HT1080 (cell line): ENCODE measurements around the gene NPTXR. TPM values are rescaled to one million over a fixed set of nuclear protein-coding genes. Genes with fewer than 3 reads are reported as not detected.

ENCODE experiments used
- DNase-seq: peaks from one replicate; pipeline ENCODE4 v3.0.0-alpha.2; 2015; ENCODE audit warnings: low read depth
- polyA plus RNA-seq, 2 experiments: library from polyadenylated mRNA; depleted of rRNA; stranded (reverse); fragments of >200 nt; gene quantifications; 2 replicates each; pipeline ENCODE4 v1.2.3, GENCODE V29; 2015
- total RNA-seq: library from RNA; depleted of rRNA; stranded (reverse); fragments of >200 nt; shearing (Covaris generic); gene quantifications from 2 replicates; pipeline ENCODE4 v1.2.3, GENCODE V29; 2014; rRNA removed

NPTXR gene
- 2.6 and 2.9 TPM in 2 replicates for total RNA-seq
- polyA plus RNA-seq (2015; cell fraction: cytosol; rRNA removed) = 7.7 and 8.3 TPM in 2 replicates
- polyA plus RNA-seq (2015; cell fraction: nucleus; rRNA removed) = 11.8 and 13.4 TPM in 2 replicates

- no peak for DNase-seq
Observed at GRCh38 chr22:38843657-38844314, at the start of gene NPTXR. NPTXR (minus strand) TSS chr22:38844028.

GRCh38 chr22:38891256-38891655 is 47.4 kb upstream of the NPTXR start:
- no peak for DNase-seq

DNA sequence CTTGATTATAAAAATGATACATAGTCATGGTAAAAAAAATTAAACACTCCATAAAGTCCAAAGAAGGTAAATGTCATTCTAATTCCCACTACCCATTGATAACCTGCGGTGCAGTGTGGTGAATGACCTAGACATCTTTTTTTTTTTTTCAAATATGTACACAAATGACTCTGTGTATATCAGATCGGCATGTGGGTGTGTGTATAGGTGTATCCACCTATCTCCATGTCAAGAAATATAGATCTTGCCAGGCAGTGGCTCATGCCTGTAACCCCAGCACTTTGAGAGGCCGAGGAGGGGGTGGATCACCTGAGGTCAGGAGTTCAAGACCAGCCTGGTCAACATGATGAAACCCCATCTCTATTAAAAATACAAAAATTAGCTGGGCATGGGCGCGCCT is 46.5 kb upstream of the NPTXR start:
- no peak for DNase-seq

DNA sequence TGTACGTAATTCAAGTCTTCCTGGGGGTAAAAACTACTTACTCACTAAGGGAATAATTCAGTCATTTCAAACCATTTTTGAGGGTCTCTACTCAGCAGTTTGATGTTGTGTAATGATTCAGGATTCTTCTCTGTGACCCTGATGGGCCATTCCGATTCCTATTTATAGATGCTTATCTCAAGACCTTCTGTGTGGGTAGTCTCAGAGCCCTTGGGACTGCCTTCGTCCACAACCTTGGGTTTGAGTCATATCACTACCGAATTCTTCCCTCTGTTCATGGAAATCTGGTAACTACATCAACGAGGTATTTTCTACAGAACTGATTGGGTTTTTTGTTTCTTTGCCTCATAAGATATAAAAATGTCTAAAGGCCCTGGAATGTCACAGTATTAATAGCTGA is 42.5 kb upstream of the NPTXR start:
- DNase-seq = no peak

GRCh38 chr22:38882972-38883622 is 39.3 kb upstream of the NPTXR start:
- no peak for DNase-seq

GRCh38 chr22:38881997-38882879 is 38.4 kb upstream of the NPTXR start:
- DNase-seq = no peak

GRCh38 chr22:38881464-38881871 is 37.6 kb upstream of the NPTXR start:
- DNase-seq = no peak

DNA sequence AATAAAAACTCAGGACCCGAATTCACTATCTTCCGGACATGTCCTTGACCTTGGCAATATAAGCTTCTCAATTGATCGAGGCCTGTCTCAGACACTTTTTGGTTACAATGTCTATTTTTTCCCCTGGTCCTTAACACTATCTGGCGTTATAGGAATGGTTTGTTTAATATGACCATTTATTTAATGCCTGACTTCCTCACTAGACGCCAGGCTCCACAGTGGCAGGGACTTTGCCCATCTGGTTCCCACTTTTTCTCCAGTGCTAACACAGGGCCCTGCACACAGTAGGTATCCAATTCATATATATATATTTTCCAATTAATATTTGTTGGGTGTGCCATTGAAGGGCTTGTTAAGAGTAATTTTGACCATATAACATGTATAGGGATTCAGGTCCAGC is 36.1 kb upstream of the NPTXR start:
- DNase-seq = no peak

DNA sequence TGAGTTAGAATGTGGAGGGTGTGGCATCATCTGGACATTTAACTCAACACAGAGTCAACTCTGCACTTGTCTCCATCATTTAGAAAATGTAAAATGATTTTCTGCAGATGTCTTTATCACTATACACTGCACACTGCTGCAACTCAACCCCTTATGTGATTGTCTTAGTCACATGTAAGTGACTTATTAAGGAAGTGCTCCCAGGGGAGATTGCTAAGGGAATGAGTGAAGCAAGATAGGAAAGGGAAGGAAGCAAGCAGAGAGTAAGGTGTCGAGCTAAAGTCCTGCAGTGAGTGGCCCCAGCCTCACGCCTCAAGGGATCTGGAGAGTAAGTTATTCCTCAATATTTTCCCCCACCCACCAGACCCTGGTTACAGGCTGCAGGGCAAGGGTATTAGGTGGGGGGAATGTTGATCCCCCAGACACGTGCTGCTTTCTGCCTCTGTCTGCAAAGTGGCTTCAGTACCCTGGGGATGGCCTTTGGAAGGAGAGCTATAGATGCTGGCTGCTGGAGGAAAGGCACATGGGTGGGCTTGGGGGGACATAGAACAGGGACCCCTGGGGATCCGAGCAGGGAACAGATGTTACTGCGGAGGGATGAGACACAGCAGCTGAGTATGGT is 35.4 kb upstream of the NPTXR start:
- no peak for DNase-seq

DNA sequence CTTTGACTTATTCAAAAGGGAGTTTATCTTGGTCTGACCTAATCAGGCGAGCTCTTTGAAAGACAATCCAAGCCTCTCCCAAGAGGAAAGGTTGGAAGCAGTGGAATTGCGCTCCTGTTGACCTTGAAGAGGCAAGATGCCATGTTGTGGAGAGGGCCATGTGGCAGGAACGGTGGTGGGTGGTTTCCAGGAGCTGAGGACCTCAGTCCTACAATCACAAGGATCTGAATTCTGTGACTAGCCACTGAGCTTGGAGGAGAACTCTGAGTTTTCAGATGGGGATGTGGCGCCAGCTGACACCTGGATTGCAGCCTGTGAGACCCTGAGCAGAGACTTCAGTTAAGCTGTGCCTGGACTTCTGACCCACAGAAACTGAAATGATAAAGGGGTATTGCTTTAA is 34.2 kb upstream of the NPTXR start:
- no peak for DNase-seq

GRCh38 chr22:38874529-38875222 is 30.8 kb upstream of the NPTXR start:
- DNase-seq = no peak

- DNase-seq = no peak
Observed at GRCh38 chr22:38873469-38874411, 29.9 kb upstream of the NPTXR start.

- no peak for DNase-seq
Observed at GRCh38 chr22:38872831-38873248, 29.0 kb upstream of the NPTXR start.

DNA sequence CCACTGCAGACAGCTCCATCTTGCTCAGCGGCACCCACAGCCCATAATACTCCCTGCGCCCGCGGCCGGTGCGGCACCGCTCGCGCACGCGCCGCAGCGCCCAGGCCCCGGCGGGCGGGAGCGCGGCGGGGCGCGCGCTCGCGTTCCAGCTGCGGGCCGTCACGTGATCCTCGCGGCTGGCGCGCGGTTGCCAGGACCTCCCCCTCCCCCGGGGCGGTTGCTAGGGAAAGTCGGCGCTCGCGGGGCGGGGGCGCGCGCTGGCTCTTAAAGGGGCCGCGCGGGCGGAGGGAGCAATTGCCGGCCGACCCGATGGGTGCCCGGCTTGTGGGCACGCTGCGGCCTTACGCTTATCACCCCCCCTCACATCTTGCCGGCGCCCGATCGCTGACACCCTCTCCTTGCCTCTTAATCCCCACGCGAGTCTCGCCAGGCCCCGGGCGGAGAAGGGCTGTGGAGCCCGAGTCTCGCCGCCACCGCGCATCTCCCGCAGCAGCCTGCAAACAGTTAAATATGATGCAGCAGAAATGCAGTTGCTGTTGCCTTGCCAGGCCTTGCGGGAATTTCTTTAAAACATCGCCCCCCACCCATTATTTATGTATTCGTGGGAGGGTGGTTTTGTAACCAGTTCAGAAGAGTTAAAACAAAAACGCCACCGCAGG is 28.5 kb upstream of the NPTXR start, which contains the start of gene CBX6:
CBX6 (minus strand) TSS at position 45 of the 659 bp plus-strand sequence; CDS start at position 19, 26 bp downstream.
- peak; percentile 79 for DNase-seq

DNA sequence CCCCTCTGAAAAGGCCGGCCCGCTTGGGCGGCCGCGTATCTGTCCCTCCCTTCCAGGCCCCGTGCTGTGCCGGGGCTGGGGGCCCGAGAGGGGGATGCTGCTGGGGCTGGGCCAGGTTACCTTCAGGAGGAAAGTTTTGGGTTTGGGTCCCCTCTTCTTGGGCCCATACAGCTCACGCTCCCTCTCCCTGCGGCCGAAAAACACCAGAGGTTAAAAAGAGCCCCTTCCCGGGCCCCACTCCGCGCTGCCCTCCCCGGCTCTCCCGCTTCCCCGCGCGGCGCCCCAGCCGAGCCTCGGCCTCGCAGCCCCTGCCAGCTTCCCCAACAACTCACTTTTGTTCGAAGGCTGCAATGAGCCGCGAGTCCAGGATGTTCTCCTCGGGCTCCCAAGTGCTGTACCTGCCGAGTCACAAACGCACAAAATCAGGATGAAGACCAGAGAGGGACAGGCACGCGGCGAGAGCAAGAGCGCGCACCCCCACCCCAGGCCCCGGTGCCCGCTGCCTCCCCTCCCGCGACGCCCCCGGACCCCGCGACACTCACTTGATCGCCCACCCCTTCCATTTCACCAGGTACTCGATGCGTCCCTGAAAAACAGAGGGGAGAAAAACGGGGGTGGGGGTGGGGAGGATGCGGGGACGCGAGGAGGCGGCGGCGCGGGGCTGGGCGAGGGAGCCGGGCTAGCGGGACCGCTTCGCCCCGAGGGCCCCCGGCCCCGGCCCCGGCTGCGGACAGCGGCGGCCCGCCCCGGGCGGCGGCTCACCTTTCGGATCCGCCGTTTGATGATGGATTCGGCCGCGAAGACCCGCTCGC is 27.7 kb upstream of the NPTXR start:
- no peak for DNase-seq

- no peak for DNase-seq
Observed at GRCh38 chr22:38870791-38871359, 27.0 kb upstream of the NPTXR start.

- peak; percentile 69 for DNase-seq
Observed at GRCh38 chr22:38870312-38870741, 26.5 kb upstream of the NPTXR start.

DNA sequence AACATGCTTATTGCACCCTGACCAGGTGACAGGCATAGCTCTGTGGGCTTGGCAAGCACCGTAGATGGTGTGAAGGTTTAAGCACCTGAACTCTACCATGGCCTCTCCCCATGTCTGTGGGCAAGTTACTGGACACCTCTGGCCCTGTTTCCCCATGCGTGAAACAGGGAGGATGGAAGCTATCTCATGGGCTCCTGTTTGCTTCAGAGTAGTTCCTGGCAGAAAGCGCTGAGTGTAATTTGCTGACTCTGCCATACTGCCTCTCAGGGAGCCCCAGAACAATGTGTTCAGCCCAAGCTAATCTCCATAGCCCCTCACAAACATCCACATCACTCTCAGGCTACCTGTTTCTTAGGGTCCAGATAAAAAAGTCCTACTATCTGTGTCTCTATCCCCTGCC is 25.8 kb upstream of the NPTXR start:
- DNase-seq = no peak
